Esophagus squamous epithelium (tissue), 4 donors: Measurements from ENCODE around the gene H2BW1.

Experiments
- CTCF ChIP-seq, 6 experiments: fragments of 450-650 bp in 4 of 6; fragments of 200-600 bp in 2 of 6; sonication (generic) in 2 of 6; IDR thresholded peaks; one replicate each; pipeline ENCODE4 v1.5.1; 2016 to 2019; ENCODE audit warnings: antibody characterized with exemption in 6 of 6, mild to moderate bottlenecking in 4 of 6, moderate library complexity in 4 of 6
- POLR2A ChIP-seq, 4 donors: fragments of 450-650 bp; IDR thresholded peaks; one replicate each; pipeline ENCODE4 v1.6.1; 2017; ENCODE audit warnings: antibody characterized with exemption in 4 of 4, mild to moderate bottlenecking in 4 of 4, moderate library complexity in 3 of 4

GRCh38 chrX:104008831-104009230, 4.7 kb downstream of the H2BW1 start:
- no peak for TF ChIP-seq POLR2A (IDR thresholded peaks at IDR 0.05)
- TF ChIP-seq CTCF (IDR thresholded peaks at IDR 0.05): no peak
